GM18519 (cell line): Measurements from ENCODE around the gene ACTN4.

Experiments used
- ATAC-seq: cut with Tn5 transposase; IDR thresholded peaks from one replicate; pipeline ENCODE4 v1.9.1; 2021; ENCODE audit warnings: mild to moderate bottlenecking, moderate library complexity; ENCODE audit not compliant: unreplicated experiment, low FRiP score

The ACTN4 gene

DNA sequence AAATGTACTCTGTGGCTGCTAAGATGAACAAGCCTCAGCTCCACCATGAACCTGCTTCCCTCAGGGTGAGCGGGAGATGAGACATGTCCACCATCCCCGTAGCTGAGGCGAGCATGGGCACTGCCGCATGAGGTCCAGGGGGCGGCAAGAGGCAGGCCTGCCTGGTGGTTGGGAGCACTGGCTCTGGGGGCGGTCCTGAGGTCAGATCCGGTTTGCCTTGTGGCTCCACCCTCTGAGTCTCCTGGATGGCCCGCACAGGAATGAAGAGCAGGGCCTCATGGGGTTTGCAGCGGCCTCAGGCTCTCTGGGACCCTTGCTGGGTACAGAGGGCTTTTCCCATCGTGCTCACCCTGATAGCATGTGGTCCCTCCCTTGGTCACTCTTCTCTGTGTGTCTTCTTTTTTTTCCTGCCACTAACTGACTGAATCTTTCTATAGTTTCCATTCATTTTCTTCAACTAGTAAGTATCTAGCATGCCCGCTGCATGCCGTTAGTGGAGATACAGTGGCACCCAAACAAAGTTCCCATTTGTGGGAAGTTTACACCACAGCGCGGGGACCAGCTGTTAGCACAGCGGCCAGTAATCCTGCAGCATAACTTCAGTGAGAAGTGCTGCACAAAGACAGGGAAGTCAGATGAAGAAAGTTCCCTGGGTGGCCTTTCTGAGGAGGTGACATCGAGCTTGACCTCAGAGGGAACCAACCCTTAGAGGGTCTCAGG is 59.5 kb downstream of the ACTN4 start:
- ATAC-seq: no peak

DNA sequence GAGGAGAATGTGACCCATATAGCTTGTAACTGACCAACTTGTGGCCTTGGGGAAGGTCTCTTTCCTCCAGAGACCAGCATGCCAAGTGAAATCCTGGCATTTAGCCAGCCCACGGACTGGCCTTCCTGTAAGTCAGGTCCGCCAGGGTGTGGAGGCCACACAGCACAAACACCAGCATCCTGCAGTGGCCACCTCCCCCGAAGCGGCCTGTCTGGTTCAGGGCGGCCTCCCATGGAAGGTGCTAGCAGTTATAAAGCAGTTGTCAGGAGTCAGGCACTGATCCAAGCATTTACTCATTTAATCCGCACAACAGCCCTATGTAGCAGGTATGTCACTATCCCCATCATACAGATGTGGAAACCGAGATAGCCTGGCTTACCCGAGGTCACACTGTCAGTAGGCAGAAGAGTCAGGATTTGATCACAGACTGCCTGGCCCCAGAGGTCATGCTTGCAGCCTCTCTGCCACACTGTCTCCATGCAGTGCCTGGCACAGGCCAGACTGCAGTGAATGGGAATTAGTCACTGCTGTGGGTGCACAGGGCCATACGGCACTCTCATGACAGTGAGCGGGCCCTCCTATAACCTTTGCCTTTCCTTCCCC is 60.2 kb downstream of the ACTN4 start:
- no peak for ATAC-seq

DNA sequence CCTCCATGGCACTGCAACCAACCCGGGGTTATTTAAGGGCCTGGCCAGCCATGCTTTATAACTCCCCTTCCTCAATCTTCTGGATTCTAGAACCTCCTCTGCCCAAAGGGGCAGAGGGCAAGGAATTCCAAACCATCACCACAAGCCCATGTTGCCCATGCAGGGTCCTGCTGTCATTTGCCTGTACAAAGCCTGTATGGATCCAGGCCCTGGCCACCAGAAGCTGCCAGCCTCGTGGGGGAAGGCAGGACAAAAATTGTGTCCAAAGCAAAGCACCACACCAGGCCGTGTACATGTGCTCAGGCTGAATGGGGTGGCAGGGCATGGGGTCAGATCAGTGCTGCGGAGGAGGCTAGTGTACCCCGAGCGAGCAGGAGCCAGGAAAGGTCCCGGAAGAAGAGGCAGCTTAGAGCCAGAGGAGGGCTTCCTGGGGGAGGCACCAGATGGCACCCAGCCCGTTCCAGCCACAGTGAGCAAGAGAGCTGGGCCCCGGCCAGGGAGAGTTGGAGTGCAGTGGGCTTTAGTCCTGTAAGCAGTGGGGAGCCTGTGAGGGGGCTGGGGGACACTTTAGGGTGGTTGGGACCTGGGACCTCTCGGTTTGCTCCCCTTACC is 61.1 kb downstream of the ACTN4 start:
- ATAC-seq: no peak

DNA sequence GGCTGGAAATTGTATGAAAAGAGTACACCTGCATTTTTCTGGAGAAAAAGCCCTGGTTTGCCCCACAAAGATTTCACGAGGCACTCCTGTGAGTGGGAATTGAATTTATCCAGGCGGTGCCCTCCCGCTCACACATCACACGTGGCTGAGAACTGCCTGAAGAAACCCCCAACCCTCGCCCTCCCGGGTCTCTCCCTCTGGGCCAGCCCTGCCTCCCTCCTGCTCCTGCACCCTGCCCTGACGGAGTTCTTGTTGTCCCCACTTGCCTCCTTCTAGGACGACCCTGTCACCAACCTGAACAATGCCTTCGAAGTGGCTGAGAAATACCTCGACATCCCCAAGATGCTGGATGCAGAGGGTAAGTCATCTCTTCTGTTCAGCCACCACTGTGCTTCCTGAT is 61.7 kb downstream of the ACTN4 start:
- no peak for ATAC-seq

GRCh38 chr19:38709671-38710415 is 62.4 kb downstream of the ACTN4 start:
- ATAC-seq: no peak

GRCh38 chr19:38710416-38710702 is 62.9 kb downstream of the ACTN4 start:
- no peak for ATAC-seq

DNA sequence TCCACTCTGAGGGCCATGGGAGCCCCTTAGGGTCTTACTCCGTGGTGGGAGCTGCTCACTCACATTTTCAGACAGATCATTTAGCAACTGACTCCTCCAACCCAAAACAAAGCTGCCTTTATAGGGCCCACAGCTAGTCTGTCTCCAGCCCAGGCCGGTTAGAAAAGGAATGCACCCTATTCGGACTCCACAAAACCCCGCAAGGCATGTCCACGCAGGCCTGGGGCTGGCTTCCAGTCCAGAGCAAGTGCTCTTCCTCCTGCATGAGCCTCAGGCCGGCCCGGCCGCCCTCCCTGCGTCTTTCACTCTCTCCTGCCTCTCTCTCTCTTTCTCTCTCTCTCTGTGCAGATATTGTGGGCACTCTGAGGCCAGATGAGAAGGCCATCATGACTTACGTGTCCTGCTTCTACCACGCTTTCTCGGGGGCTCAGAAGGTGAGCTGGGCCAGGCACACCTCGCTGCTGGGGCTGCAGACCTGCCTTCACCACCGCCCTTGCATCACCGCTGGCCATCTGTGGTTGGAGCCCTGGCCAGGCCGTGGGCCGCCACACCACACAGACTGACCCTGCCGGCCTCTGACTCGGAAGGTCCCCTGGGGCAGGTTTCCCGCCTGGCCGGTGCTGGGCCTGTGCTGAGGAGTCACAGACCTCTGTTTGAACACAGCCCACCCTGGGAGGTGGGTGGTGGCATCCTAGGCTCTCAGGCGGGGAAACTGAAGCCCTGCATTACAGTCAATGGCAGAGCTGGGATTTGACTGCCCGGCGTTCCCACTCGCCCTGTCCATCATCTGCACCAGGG is 63.7 kb downstream of the ACTN4 start:
- ATAC-seq: no peak

- ATAC-seq: no peak
Observed at GRCh38 chr19:38711726-38712153, 64.3 kb downstream of the ACTN4 start.

GRCh38 chr19:38712161-38712748 is 64.8 kb downstream of the ACTN4 start:
- ATAC-seq: no peak

- no peak for ATAC-seq
Observed at GRCh38 chr19:38713227-38713649, 65.8 kb downstream of the ACTN4 start.

GRCh38 chr19:38713865-38714264 is 66.4 kb downstream of the ACTN4 start:
- ATAC-seq: no peak

- no peak for ATAC-seq
Observed at GRCh38 chr19:38714354-38714778, 66.9 kb downstream of the ACTN4 start.

GRCh38 chr19:38715555-38715954 is 68.1 kb downstream of the ACTN4 start:
- ATAC-seq: no peak

DNA sequence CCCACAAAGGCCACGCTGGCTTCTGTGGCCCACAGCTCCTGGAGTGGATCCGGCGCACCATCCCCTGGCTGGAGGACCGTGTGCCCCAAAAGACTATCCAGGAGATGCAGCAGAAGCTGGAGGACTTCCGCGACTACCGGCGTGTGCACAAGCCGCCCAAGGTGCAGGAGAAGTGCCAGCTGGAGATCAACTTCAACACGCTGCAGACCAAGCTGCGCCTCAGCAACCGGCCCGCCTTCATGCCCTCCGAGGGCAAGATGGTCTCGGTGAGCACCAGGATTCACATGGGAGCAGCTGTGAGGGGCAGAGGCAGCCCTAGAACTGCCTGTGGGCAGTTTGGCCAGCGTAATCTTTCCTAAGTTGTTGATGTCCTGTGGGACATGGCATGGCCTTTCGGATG is 69.6 kb downstream of the ACTN4 start:
- no peak for ATAC-seq

GRCh38 chr19:38717855-38718254 is 70.4 kb downstream of the ACTN4 start:
- no peak for ATAC-seq

- ATAC-seq: no peak
Observed at GRCh38 chr19:38718747-38719543, 71.5 kb downstream of the ACTN4 start.

- ATAC-seq: no peak
Observed at GRCh38 chr19:38719761-38720558, 72.5 kb downstream of the ACTN4 start.

GRCh38 chr19:38720559-38721236 is 73.2 kb downstream of the ACTN4 start:
- no peak for ATAC-seq
